Measurements from ENCODE around the gene SLC10A7.

- TF ChIP-seq ZFP3 (CRISPR knock-in tag; IDR thresholded peaks at IDR 0.05) (no peak), TCF4 (CRISPR knock-in tag; IDR thresholded peaks at IDR 0.05; ENCODE audit: borderline replicate concordance) (no peak), TSHZ2 (CRISPR knock-in tag; IDR thresholded peaks at IDR 0.05) (no peak), CSDC2 (CRISPR knock-in tag; IDR thresholded peaks at IDR 0.05) (no peak), BACH2 (CRISPR knock-in tag; IDR thresholded peaks at IDR 0.05; ENCODE audit: borderline replicate concordance) (no peak), ARNTL (CRISPR knock-in tag; IDR thresholded peaks at IDR 0.05; ENCODE audit: borderline replicate concordance, low read depth) (no peak), CSRNP3 (CRISPR knock-in tag; IDR thresholded peaks at IDR 0.05) (no peak), ZFP30 (CRISPR knock-in tag; IDR thresholded peaks at IDR 0.05) (no peak)
Observed at GRCh38 chr4:146513548-146513947, 8.2 kb downstream of the SLC10A7 start.
